IPS-NIHi11 (cell line): ENCODE measurements around the gene PGAP3.

Experiments
- DNase-seq: peaks from one replicate; pipeline ENCODE4 v3.0.0; 2012; ENCODE audit warnings: mixed read lengths, low spot score

The PGAP3 gene

GRCh38 chr17:39671651-39672521 is 16.0 kb downstream of the PGAP3 start:
- DNase-seq, result peak; percentile 85

GRCh38 chr17:39670746-39671145 is 17.1 kb downstream of the PGAP3 start:
- DNase-seq, result no peak

- no peak for DNase-seq
Observed at GRCh38 chr17:39669897-39670735, 17.7 kb downstream of the PGAP3 start.

GRCh38 chr17:39667945-39668924 is 19.6 kb downstream of the PGAP3 start, which contains the start of gene PNMT:
Gene PNMT, plus strand, starts transcription at chr17:39668453. Its CDS starts 23 bp downstream, at chr17:39668476.
- peak; percentile 85 for DNase-seq

- peak; percentile 46 for DNase-seq
Observed at GRCh38 chr17:39667262-39667944, 20.5 kb downstream of the PGAP3 start.

- no peak for DNase-seq
Observed at GRCh38 chr17:39666601-39667261, 21.1 kb downstream of the PGAP3 start.

- no peak for DNase-seq
Observed at GRCh38 chr17:39666231-39666600, 21.6 kb downstream of the PGAP3 start.

GRCh38 chr17:39665642-39666224 is 22.1 kb downstream of the PGAP3 start:
- DNase-seq, result no peak

- no peak for DNase-seq
Observed at GRCh38 chr17:39664581-39665561, 23.0 kb downstream of the PGAP3 start, which contains the start of gene TCAP. Gene TCAP, plus strand, starts transcription at chr17:39665349. Its CDS starts 11 bp downstream, at chr17:39665360.

GRCh38 chr17:39663688-39664580 is 23.9 kb downstream of the PGAP3 start:
- DNase-seq, result peak; percentile 89

GRCh38 chr17:39663340-39663687 is 24.5 kb downstream of the PGAP3 start:
- DNase-seq, result peak; percentile 62

- DNase-seq, result peak; percentile 54
Observed at GRCh38 chr17:39662551-39663339, 25.1 kb downstream of the PGAP3 start.

GRCh38 chr17:39661744-39662541 is 25.9 kb downstream of the PGAP3 start:
- DNase-seq, result no peak

GRCh38 chr17:39660397-39661385 is 27.2 kb downstream of the PGAP3 start:
- no peak for DNase-seq

GRCh38 chr17:39660011-39660360 is 27.9 kb downstream of the PGAP3 start:
- DNase-seq, result no peak
